ENCODE results near the gene OS9.

Gene OS9

GRCh38 chr12:57754411-57755193 lies 60.7 kb downstream of the OS9 start, which contains the start of gene MARCHF9:
Gene MARCHF9, plus strand, starts transcription at chr12:57755103. Its CDS starts 426 bp downstream, at chr12:57755529.
- DNase-seq = peak; percentile 63

DNA sequence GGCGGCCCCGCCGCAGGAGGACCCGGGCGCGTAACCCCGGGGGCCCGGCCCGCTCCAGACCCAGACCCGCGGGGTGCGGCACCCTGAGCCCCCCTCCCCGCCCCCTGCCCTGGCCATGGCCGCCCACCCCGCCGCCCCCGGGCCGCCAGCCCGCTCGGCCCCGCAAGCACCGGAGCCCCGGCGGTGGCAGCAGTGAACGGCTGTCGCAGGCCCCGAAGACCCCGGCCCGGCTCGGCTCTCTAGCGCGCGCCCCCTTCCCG lies 61.2 kb downstream of the OS9 start:
- DNase-seq = no peak

DNA sequence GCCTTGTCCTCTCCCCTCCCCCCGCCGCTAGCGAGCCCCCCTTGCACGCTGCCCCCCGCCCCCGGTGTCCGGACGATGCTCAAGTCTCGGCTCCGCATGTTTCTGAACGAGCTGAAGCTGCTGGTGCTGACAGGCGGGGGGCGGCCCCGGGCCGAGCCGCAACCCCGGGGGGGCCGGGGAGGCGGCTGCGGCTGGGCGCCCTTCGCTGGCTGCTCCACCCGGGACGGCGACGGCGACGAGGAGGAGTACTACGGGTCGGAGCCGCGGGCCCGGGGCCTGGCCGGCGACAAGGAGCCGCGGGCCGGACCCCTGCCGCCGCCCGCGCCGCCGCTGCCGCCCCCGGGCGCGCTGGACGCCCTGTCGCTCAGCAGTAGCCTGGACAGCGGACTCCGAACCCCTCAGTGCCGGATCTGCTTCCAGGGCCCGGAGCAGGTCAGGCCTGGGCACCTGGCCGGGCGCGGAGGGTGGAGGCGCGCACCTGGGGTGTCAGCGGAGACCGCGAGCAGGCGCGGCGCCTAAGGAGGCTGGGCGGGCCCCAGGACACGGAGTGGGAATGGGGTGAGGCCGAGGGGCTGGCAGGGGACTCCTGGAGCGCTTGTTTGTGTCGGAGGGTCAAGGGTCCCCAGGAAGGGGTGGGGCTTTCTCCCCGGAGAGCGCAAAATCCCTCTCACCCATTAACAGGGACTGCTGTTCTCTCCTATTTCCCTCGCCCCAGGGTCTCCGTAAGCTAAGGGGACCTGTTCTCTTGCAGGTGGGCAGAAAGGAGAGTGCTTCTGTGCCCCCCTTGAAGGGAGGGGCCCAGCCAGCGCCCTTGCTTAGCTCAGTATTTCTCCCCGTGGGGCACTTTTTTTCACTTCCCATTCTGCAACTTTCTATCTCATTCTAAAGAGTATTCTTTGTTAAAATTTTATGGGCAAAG lies 61.8 kb downstream of the OS9 start:
- DNase-seq = no peak

- DNase-seq = no peak
These were observed 62.7 kb downstream of the OS9 start for GRCh38 chr12:57756406-57757341.

DNA sequence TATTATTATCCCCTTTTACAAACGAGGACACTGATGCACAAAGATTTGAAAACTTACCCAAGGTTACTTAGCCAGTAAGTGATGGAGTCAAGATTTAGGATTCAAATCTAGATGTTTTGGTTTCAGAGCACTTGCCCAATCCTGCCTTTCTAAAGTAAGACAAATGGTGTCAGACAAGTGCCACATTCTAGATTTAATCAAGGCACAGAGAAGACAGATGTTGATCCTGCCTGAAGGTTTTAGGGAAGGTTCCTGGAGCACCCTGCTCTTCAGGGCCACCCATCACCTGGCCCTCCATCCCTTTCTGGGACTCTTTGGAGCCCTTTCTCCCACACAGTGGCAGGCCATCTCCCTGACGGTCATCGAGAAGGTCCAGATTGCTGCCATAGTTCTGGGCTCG lies 63.8 kb downstream of the OS9 start:
- no peak for DNase-seq

DNA sequence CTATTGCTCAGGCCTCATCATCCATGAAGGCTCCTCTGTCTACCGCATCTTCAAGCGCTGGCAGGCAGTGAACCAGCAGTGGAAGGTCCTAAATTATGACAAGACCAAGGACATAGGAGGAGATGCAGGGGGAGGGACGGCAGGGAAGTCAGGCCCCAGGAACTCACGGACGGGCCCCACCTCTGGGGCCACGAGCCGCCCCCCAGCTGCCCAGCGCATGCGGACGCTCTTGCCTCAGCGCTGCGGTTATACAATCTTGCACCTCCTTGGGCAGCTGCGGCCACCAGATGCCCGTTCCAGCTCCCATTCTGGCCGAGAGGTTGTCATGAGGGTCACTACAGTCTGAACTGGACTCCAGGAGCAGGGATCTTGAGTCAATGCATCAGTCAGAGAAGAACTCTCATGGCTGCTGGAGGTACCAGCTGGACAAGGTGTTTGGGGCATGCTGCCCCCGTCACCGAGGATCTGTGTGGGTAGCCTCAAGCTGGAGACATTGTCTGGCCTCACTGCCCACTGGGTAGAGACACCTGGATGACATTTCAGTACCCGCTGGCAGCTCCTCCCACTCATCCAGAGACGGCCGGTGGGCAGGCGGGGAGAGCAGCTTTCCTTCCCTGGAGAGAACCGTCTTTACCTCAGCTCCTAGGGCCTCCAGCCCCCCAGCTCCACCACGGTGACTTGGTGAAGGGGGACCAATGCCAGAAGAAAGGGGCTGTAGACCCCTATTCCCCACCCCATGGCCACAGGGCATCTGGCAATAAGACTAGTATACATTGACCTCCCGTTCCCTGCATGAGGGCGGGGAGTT lies 64.8 kb downstream of the OS9 start:
- DNase-seq = no peak

DNA sequence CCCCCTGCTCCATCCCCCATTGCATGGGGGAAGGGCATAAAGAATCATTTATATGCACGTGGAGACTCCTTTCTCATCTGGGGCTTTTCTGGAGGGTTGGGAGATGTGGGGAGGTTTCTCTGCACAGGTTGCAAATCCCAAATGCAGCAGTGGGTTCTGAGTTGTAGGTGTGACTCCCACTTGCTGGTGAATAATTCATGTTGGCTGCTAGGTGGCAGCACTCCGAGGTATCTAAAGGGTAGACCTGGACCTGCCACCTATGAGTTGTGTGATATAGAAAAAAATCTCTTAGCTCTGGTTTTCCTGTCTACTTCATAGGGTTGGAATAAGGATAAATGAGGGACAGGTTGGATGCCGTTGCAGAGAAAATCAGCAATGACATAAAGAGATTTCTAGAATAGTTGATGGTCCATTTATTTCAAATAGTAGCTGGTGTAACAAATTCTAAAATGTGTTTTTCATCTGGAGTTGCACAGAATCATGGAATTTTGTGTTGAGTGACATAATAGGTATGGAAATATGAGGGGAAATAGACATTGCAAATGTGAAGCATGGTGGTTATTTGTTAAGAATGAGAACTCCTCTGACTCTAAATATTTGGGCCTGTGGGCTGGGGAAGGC lies 65.5 kb downstream of the OS9 start:
- DNase-seq = no peak

DNA sequence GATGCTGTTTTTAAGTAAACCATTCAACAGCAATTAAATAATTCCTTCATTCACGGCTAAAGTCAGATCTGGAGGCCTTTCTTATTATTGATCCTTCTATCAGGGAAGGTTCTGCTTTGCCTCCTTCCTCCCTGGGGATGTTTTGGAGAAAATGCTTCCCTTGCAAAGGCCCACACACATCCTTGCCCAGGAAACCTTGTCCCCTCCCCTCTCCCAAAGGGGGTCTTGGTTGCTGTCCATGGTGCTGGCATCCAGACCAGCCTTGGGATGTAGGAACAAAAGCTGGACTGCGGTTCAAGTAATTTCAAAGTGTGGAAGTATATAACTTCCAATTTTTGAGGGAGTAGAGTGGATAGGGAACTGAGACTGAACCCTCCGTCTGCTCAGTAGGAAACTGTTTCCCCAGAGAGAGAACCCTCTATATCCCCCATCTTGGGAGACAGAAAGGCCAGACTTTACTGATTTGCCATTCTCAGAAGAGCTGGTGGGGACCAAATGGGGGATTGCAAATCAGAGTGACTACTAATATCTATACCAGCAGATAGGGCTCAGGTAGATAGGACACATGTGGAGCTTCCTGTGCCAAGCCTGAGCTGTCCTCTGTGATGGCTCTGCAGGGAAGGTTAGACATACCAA lies 66.5 kb downstream of the OS9 start:
- DNase-seq = no peak

GRCh38 chr12:57761391-57761998 lies 67.6 kb downstream of the OS9 start:
- no peak for DNase-seq

DNA sequence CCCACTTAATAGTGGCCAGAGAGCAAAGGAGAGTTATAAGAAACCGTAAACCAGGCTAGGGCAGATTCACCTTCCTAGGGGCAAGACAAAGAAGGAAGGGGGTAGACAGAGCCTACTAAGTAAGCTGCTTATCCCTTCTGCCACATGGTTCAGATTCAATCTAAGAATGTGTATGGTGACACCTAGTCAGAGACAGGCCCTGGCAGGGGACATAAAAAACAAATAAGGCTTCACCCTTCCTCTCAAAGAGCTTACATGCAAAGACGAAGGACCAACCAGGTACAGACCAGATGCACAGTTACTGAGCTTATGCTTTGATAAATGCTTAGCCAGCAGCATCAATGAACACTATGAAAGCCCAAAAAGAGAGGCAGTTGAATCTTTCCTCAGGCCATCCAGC lies 68.5 kb downstream of the OS9 start:
- no peak for DNase-seq

GRCh38 chr12:57763881-57764661 lies 70.1 kb downstream of the OS9 start:
- DNase-seq = no peak

DNA sequence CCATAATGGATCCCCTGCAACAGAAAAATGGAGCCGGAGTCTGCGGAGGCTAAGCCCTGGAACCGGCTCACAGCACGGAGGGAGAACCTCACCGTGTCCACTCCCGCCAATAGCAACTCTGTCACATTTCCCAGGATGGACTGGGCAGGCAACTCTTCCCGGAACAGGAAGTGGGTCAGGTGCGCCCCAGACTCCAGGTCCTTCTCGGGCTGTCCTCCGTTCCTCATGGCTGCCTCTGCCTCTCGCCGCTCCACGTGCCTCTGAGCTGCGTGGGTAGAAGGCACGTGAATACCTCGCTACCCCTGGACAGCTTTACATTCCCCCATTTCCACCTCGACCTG lies 70.7 kb downstream of the OS9 start:
- DNase-seq = no peak

DNA sequence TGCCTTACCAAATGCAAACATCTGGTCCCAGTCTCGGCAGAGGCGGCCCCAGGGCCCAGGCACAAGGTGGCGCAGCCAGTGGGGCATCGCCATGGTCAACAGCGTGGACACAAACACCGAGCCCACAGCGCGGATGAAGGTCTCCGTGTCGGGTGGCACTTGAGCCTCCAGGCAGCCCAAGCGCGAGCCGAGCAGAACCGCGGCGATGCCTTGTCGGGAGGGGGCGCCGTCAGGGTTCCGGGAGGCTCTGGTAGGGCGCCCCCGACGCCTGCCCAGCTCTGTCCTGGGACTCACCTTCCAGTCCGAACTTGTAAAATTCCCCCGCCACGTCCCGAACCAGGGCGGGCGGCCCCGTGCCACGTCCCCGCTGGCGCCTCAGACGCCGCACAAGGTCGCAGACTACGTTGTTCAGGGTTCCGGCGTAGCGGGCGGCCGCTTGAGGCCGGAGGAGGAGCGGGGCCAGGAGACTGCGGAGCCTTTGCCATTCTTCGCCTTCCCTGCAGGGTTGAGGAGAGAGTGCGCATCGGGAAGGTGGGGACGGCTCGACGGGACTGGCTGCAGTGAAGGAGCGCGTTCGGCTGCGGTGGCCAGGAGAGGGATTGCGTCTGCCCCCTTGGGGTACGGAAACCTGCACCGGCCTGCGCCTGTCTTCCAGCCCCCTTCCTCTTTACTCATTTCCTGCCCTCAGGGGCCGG lies 71.2 kb downstream of the OS9 start:
- DNase-seq = no peak

- DNase-seq = no peak
These were observed 71.9 kb downstream of the OS9 start for GRCh38 chr12:57765698-57766463.

DNA sequence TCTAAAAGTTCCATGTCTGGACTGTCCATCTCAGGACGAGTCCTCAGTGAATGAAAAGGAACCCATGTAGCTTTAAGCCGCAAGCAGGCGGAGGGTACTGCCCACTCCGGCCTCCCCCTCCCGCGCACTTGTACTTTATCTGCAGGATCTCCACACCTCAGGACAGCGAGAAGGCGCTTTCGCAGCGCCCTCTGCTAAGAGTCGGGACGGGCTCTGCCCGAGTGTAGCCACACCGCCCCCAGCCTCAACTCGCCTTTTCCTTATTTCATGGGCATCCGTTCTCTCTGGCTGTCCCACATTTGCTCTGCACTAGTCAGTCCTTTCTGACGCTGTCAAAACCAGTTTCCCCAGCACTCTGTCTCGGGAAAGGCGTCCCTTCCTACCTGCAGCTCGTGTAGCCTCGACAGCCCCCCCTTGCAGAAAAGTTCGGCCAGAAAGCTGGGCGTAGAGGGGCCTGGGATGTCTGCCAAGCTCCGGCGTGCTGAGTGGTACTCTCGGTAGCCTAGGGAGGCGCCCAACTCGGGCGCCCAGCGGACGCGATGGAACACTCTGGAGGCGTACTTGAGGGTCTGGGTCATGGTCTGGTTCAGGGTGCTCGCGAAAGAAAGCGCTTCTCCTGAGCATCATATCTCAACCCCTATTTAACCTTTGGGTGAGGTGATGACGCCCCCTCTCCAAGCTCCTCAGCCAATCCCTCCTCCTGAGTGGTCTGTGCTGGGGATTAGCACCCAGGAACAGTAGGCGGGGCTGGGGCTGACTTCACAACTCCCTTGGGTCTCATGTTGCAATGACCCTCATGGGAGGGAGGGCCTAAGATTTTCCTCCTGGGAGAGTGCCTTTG lies 72.8 kb downstream of the OS9 start, which contains the start of gene CYP27B1:
CYP27B1 (minus strand) TSS at position 615 of the 841 bp plus-strand sequence; CDS start at position 578, 37 bp downstream.
- no peak for DNase-seq

GRCh38 chr12:57767305-57767698 lies 73.4 kb downstream of the OS9 start:
- DNase-seq = no peak

- DNase-seq = no peak
These were observed 73.9 kb downstream of the OS9 start for GRCh38 chr12:57767876-57768275.

- no peak for DNase-seq
These were observed 75.7 kb downstream of the OS9 start for GRCh38 chr12:57769594-57769993.
